CD4-positive, alpha-beta T cell (primary cell): ENCODE data around the gene GLIS1. TPM values are rescaled to one million over a fixed set of nuclear protein-coding genes. Genes with fewer than 3 reads are reported as not detected.

Source experiments
- ATAC-seq: fragments of 200-7000 bp; cut with Tn5 transposase; one replicate; pipeline ENCODE4 v1.10.0; 2022; ENCODE audit warnings: mild to moderate bottlenecking; ENCODE audit not compliant: poor library complexity
- CTCF ChIA-PET: fragments of 350-600 bp; sonication (Branson Sonifier 250); formaldehyde crosslinking; loops from one replicate; lab custom pipeline; 2021; ENCODE audit warnings: antibody characterized with exemption, inconsistent platforms; lab: Charles Lee
- POLR2A ChIA-PET: fragments of 350-600 bp; sonication (Branson Sonifier 250); formaldehyde crosslinking; loops from one replicate; lab custom pipeline; 2021; ENCODE audit warnings: antibody characterized with exemption, inconsistent platforms; lab: Charles Lee
- DNase-seq, 14 experiments: peaks; one replicate each; pipeline ENCODE4 v3.0.0-alpha.2; 2013 to 2020; ENCODE audit warnings: mixed read lengths in 2 of 14
- H3K27ac ChIP-seq, 2 donors: one replicate each; pipeline versions ENCODE4 v1.5.1 to v1.7.0; 2013; ENCODE audit warnings: low read length in 2 of 2, low read depth in 1 of 2, mild to moderate bottlenecking in 1 of 2
- H3K27me3 ChIP-seq, 2 experiments: 1 replicate in 1 of 2; 2 replicates in 1 of 2; pipeline versions ENCODE4 v1.6.1 to v1.7.0; 2013; ENCODE audit warnings: low read length in 2 of 2, control low read depth in 1 of 2, mild to moderate bottlenecking in 1 of 2, moderate library complexity in 1 of 2; ENCODE audit not compliant: insufficient read depth in 2 of 2, control insufficient read depth in 1 of 2
- H3K36me3 ChIP-seq: one replicate; pipeline ENCODE4 v1.6.1; 2013; ENCODE audit warnings: low read length, control low read depth; ENCODE audit not compliant: insufficient read depth
- H3K4me1 ChIP-seq: one replicate; pipeline ENCODE4 v1.6.1; 2013; ENCODE audit warnings: low read length, control low read depth; ENCODE audit not compliant: insufficient read depth
- H3K4me3 ChIP-seq: one replicate; pipeline ENCODE4 v1.5.1; 2013; ENCODE audit warnings: mild to moderate bottlenecking, low read length, moderate library complexity
- H3K9me3 ChIP-seq, 2 experiments: 1 replicate in 1 of 2; 2 replicates in 1 of 2; pipeline versions ENCODE4 v1.6.1 to v1.7.0; 2013; ENCODE audit warnings: low read length in 2 of 2, mild to moderate bottlenecking in 2 of 2, control low read depth in 1 of 2, moderate library complexity in 1 of 2; ENCODE audit not compliant: control insufficient read depth in 1 of 2, insufficient read depth in 1 of 2
- H3K27ac Mint-ChIP-seq: one replicate; pipeline ENCODE4 v1.8.0; 2020; ENCODE audit warnings: mixed read lengths
- H3K27me3 Mint-ChIP-seq: one replicate; pipeline ENCODE4 v1.8.0; 2021; ENCODE audit warnings: mixed read lengths
- H3K36me3 Mint-ChIP-seq: one replicate; pipeline ENCODE4 v1.8.0; 2021; ENCODE audit warnings: low read depth, mixed read lengths
- H3K4me1 Mint-ChIP-seq: one replicate; pipeline ENCODE4 v1.8.0; 2021; ENCODE audit warnings: low read depth, mixed read lengths
- H3K4me3 Mint-ChIP-seq: one replicate; pipeline ENCODE4 v1.8.0; 2020; ENCODE audit warnings: mild to moderate bottlenecking, mixed read lengths
- H3K9me3 Mint-ChIP-seq: one replicate; pipeline ENCODE4 v1.8.0; 2020; ENCODE audit warnings: mixed read lengths
- intact Hi-C, 2 experiments: fragments of 100-400 bp; cut with DNase I in 1 of 2; cut with micrococcal nuclease in 1 of 2; formaldehyde crosslinking; loops; one replicate each; pipeline versions ENCODE4 v1.15.1 to v1.9.0; 2023 to 2025; cut with DNase I, micrococcal nuclease
- total RNA-seq, 174 experiments: library from RNA in 2 of 174; stranded (reverse) in 2 of 174; gene quantifications; one replicate each; pipeline ENCODE4 v1.2.3 and lab custom pipeline; 2021 to 2026
- TF ChIP-seq, protein P1 (sequence below): fragments of 200-600 bp; IDR thresholded peaks from one replicate; pipeline ENCODE4 v1.8.0; 2022; ENCODE audit warnings: antibody characterized with exemption, mild to moderate bottlenecking

Gene GLIS1
- total RNA-seq, 2 experiments from 2014 or later: not detected

DNA sequence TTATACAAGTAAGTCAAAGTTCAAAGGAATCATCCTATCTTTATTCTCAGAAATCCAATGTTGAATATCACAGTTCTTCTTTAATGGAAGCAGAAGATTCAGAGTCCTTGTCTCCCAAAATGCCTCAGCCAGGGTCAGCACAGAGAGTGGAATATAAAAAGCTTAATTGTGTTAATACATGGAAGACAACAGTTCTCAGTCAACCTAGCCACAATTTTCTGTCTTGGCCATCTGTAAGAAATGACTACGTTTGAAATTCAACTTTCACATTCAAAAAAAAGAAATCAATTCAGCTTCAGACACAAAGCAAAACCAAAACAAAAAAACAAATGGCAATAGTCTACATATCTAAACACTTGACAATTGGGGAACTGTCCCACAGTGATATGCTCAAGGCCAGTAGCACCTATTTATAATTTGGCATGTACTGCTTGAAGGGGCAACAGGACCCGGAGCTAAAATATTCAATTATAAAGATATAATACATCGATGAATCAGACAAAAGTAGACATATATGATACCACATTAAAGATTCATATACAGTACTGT, 27.3 kb upstream of the GLIS1 start:
- peak in 1 of 14 experiments; percentile 8 for DNase-seq
- Histone ChIP-seq H3K27ac (no peak overlapping the region), H3K4me1 (no peaks in the 10 kb centered on the region), H3K9me3 (no peaks in the 10 kb centered on the region), H3K36me3 (peaks cover 25% of the 10 kb centered on the region), H3K4me3 (no peak overlapping the region), H3K27me3 (no peaks in the 10 kb centered on the region)
- Mint-ChIP-seq H3K27ac (peak overlapping the region; percentile 12), H3K4me1 (peaks cover 6% of the 10 kb centered on the region), H3K36me3 (peaks cover 78% of the 10 kb centered on the region), H3K4me3 (no peak overlapping the region), H3K27me3 (no peaks in the 10 kb centered on the region), H3K9me3 (no peaks in the 10 kb centered on the region)
- intact Hi-C loops: no loop called here
- POLR2A ChIA-PET: no interaction called here
- CTCF ChIA-PET: no interaction called here
- ATAC-seq: no peak
- TF ChIP-seq, protein P1, sequence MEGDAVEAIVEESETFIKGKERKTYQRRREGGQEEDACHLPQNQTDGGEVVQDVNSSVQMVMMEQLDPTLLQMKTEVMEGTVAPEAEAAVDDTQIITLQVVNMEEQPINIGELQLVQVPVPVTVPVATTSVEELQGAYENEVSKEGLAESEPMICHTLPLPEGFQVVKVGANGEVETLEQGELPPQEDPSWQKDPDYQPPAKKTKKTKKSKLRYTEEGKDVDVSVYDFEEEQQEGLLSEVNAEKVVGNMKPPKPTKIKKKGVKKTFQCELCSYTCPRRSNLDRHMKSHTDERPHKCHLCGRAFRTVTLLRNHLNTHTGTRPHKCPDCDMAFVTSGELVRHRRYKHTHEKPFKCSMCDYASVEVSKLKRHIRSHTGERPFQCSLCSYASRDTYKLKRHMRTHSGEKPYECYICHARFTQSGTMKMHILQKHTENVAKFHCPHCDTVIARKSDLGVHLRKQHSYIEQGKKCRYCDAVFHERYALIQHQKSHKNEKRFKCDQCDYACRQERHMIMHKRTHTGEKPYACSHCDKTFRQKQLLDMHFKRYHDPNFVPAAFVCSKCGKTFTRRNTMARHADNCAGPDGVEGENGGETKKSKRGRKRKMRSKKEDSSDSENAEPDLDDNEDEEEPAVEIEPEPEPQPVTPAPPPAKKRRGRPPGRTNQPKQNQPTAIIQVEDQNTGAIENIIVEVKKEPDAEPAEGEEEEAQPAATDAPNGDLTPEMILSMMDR: no peak

DNA sequence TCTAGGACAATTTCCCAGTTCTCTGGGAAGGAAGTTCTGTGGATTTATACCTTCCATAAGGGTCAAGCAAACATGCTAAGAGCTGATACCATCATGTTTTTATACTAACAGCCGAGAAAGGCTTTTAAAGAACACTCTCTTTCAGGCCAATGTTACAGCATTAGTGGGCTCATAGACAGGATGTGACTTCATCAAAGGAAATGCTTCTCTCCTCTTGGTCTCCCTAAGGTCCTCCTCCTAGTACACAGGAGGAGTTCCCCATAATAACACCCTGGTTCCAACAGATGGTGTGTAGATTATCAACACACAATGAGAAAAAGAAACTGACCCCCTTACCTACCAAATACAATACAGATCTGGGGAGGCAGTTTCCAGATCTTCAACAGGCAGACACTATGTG, 26.7 kb upstream of the GLIS1 start:
- peak in 3 of 14 experiments; percentile 26 to 60 (median 27) for DNase-seq
- ChIA-PET CTCF (no interaction called here), POLR2A (no interaction called here)
- TF ChIP-seq, protein P1: no peak
- Mint-ChIP-seq H3K36me3 (peaks cover 72% of the 10 kb centered on the region), H3K27ac (peak overlapping the region; percentile 8), H3K4me1 (peaks cover 6% of the 10 kb centered on the region), H3K4me3 (no peak overlapping the region), H3K27me3 (no peaks in the 10 kb centered on the region), H3K9me3 (no peaks in the 10 kb centered on the region)
- Histone ChIP-seq H3K4me1 (no peaks in the 10 kb centered on the region), H3K27me3 (no peaks in the 10 kb centered on the region), H3K9me3 (no peaks in the 10 kb centered on the region), H3K36me3 (peaks cover 19% of the 10 kb centered on the region), H3K27ac (no peak overlapping the region), H3K4me3 (no peak overlapping the region)
- intact Hi-C loops: no loop called here
- ATAC-seq: no peak

DNA sequence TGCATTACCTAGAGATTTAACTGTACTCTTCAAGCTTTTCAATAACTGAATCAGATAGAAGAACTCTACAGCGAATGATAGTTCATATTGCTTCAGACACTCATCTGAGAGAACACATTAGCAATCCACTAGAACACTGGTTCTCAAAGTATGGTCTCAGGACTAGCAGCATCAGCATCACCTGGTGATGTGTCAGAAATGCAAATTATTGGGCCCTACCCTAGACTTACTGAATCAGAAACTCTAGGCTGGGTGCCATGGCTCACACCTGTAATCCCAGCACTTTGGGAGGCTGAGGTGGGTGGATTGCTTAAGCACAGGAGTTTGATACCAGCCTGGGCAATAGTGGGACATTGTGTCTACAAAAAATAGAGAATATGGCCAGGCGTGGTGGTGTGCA, 24.9 kb upstream of the GLIS1 start:
- CTCF ChIA-PET: no interaction called here
- Histone ChIP-seq H3K27me3 (no peaks in the 10 kb centered on the region), H3K9me3 (no peaks in the 10 kb centered on the region), H3K27ac (no peak overlapping the region), H3K36me3 (peaks cover 11% of the 10 kb centered on the region), H3K4me1 (no peaks in the 10 kb centered on the region), H3K4me3 (no peak overlapping the region)
- Mint-ChIP-seq H3K36me3 (peaks cover 59% of the 10 kb centered on the region), H3K27me3 (no peaks in the 10 kb centered on the region), H3K4me3 (no peak overlapping the region), H3K4me1 (peaks cover 6% of the 10 kb centered on the region), H3K27ac (no peak overlapping the region), H3K9me3 (no peaks in the 10 kb centered on the region)
- no peak for ATAC-seq
- no peak for DNase-seq
- POLR2A ChIA-PET: no interaction called here
- TF ChIP-seq, protein P1: no peak
- intact Hi-C loops: no loop called here
